AG04449 (cell line): ENCODE data around the gene RAB11FIP2.
"Not testable (repeated sequence)": the region's sequence is repeated elsewhere in the genome, so short reads cannot be mapped to it uniquely, and the experiment has no call there.

ENCODE experiments used
- CTCF ChIA-PET: fragments of 350-600 bp; formaldehyde crosslinking; extraction: SDS; loops from one replicate; lab custom pipeline; 2021; ENCODE audit warnings: antibody characterized with exemption; lab: Yijun Ruan, JAX
- POLR2A ChIA-PET: fragments of 400-600, 350-600 bp; formaldehyde crosslinking; extraction: SDS; loops from one replicate; lab custom pipeline; 2020; ENCODE audit warnings: antibody characterized with exemption, inconsistent platforms; lab: Yijun Ruan, JAX
- DNase-seq: peaks from one replicate; pipeline ENCODE4 v3.0.0-alpha.2; 2010; ENCODE audit warnings: low read depth, low spot score
- H3K4me3 ChIP-seq: 2 replicates; pipeline ENCODE4 v1.5.1; 2011; ENCODE audit warnings: low read depth, mild to moderate bottlenecking, control low read depth, low read length
- CTCF ChIP-seq: IDR thresholded peaks from one replicate; pipeline ENCODE4 v1.5.1; 2011; ENCODE audit warnings: mild to moderate bottlenecking, moderate library complexity, low read length, control low read depth, inconsistent platforms; ENCODE audit not compliant: insufficient read depth; ENCODE audit errors: missing control alignments

The RAB11FIP2 gene

GRCh38 chr10:118046395-118047156 lies at the start of gene RAB11FIP2:
TSS of gene RAB11FIP2 (minus strand) at chr10:118046941. CDS start at chr10:118046163, 778 bp downstream.
- DNase-seq = peak; percentile 36
- peak; percentile 34 for TF ChIP-seq CTCF
- H3K4me3 ChIP-seq = peak within 1 kb of the TSS; percentile 67
- POLR2A ChIA-PET = no interaction called here
- CTCF ChIA-PET = no interaction called here

- CTCF ChIA-PET = interaction anchor here (1.1 to 1.7 kb wide), 2 partner anchors 9 to 557 kb away, joined by 3 to 6 read pairs; no protein-coding TSS in a partner anchor
- TF ChIP-seq CTCF = no peak
- H3K4me3 ChIP-seq = no peak overlapping the region
- POLR2A ChIA-PET = no interaction called here
- DNase-seq = no peak
Measured at GRCh38 chr10:118096022-118096421, 49.3 kb upstream of the RAB11FIP2 start.

- ChIA-PET CTCF (no interaction called here), POLR2A (no interaction called here)
- H3K4me3 ChIP-seq = no peak overlapping the region
- no peak for DNase-seq
- no peak for TF ChIP-seq CTCF
Measured at GRCh38 chr10:118092209-118092608, 45.5 kb upstream of the RAB11FIP2 start.

- TF ChIP-seq CTCF = no peak
- DNase-seq = no peak
- no peak overlapping the region for H3K4me3 ChIP-seq
- POLR2A ChIA-PET = no interaction called here
- CTCF ChIA-PET = interaction anchor here (0.9 to 1.1 kb wide), 2 partner anchors 11 to 163 kb away, joined by 3 read pairs; no protein-coding TSS in a partner anchor
Measured at GRCh38 chr10:118080817-118081216, 34.1 kb upstream of the RAB11FIP2 start.

GRCh38 chr10:118076705-118077104 lies 30.0 kb upstream of the RAB11FIP2 start:
- no peak for TF ChIP-seq CTCF
- CTCF ChIA-PET = no interaction called here
- DNase-seq = no peak
- POLR2A ChIA-PET = no interaction called here
- no peak overlapping the region for H3K4me3 ChIP-seq

GRCh38 chr10:118072840-118073239 lies 26.1 kb upstream of the RAB11FIP2 start:
- CTCF ChIA-PET = no interaction called here
- POLR2A ChIA-PET = no interaction called here
- no peak overlapping the region for H3K4me3 ChIP-seq
- DNase-seq = no peak
- no peak for TF ChIP-seq CTCF

- POLR2A ChIA-PET, H3K4me3 ChIP-seq, CTCF ChIA-PET, DNase-seq: not testable (repeated sequence)
Measured at GRCh38 chr10:118067389-118067788, 20.6 kb upstream of the RAB11FIP2 start.
